ENCODE data around the gene TXNDC5. TPM values are rescaled to one million over a fixed set of nuclear protein-coding genes. Genes with fewer than 3 reads are reported as not detected.

Gene TXNDC5
- 32.9 TPM for total RNA-seq
- long read RNA-seq, transcript TXNDC5-201 (10 exons, 2,964 nt) = major isoform, 109 of 116 reads
- long read RNA-seq, partial matches to known transcripts = 0 of 116 reads
- long read RNA-seq, other reads (novel, unspliced or antisense) = 3 of 116 reads

- ATAC-seq = peak; percentile 91
- peak; percentile 92 for DNase-seq
- intact Hi-C loops (cut with micrococcal nuclease) = no loop called here
Measured at GRCh38 chr6:7910654-7911344, at the start of gene TXNDC5. TXNDC5 (minus strand) TSS chr6:7910788; CDS start chr6:7910776, 12 bp downstream.

DNA sequence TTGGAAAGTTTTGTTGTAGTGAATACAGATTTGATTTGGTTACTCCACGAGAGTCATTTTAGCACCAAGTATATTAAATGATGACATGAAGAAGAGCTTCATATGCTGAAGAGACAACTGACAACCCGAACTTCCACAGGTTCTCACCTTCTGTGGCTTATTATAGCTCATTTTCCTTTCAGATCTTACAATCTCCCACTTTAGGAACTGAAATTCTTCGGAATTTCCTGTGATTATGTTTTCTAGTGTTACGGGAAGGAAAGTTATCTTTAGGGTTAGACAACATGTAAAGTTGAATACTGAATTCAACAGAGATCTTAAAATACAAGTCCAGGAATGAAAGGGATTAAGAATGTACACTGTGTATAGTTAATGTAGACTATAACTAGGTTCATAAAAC lies 49.6 kb upstream of the TXNDC5 start:
- no peak for DNase-seq
- ATAC-seq = no peak
- intact Hi-C loops (cut with micrococcal nuclease) = no loop called here

- no peak for ATAC-seq
- DNase-seq = no peak
- intact Hi-C loops (cut with micrococcal nuclease) = no loop called here
Measured at GRCh38 chr6:7959453-7959852, 48.9 kb upstream of the TXNDC5 start.

GRCh38 chr6:7958464-7958863 lies 47.9 kb upstream of the TXNDC5 start:
- no peak for ATAC-seq
- intact Hi-C loops (cut with micrococcal nuclease) = no loop called here
- no peak for DNase-seq

DNA sequence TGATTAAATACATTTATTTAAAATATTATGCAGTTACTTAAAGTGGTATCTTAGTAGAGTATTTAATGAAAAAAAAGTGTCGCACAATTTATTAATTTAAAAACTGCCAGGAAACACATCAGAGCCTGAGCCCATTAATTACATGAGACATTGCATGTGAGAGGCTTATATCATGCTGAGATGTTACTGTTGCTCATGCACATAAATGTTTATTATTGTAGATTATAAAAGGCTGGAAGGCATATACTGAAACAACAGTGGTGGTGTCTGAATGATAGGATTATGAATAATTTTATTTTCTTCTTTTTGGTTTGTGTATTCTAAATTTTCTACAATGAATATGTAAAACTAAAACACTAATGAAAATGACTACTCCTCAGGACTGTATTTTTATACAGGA lies 45.7 kb upstream of the TXNDC5 start:
- no peak for DNase-seq
- intact Hi-C loops (cut with micrococcal nuclease) = no loop called here
- no peak for ATAC-seq

DNA sequence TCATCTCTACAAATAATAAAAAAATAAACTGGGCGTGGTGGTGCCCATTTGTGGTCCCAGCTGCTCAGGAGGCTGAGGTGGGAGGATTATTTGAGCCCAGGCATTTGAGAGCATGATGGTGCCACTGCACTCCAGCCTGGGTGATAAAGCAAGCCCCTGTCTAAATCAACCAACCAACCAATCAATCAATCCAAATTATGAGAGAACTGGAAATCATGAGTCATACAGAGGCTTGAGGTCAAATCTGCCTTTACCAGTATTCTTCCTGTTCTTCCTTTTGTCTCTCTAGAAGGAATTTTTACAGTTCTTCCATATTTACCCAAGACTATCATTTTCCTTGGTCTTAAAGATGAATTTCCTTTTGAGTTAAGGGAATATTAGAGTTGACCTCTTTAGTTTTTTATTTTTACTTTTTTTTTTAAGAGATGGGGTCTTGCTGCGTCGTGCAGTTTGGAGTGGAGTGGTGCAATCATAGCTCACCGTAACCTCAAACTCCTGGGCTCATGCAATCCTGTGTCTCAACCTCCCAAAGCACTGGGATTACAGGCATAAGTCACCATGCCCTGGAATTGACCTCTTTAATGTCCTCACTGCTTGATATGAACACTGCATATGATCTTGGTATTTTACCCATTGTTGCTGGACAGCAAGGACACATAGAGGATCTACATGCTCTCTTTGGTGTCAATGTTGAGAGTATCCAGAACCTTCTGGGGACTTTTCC lies 44.1 kb upstream of the TXNDC5 start:
- no peak for ATAC-seq
- intact Hi-C loops (cut with micrococcal nuclease) = no loop called here
- no peak for DNase-seq

GRCh38 chr6:7953753-7954152 lies 43.2 kb upstream of the TXNDC5 start:
- no peak for DNase-seq
- intact Hi-C loops (cut with micrococcal nuclease) = no loop called here
- ATAC-seq = no peak

DNA sequence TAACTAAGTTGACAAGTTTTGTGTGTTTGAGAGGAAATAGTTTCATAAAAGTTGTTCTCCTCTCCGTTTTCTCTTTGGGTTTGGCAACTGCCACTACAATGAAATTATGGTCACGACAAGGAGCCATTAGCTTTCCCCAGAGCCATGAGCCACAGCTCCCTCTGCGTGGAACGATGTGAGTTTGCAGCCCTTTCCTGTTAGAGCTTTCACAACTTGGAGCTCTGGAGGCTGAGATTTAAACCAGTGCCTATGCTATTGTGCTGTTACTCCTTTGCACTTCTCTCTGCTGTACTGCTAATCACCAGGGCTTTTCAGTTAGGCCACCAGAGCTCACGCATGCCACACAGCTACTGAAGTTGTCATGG lies 29.3 kb upstream of the TXNDC5 start:
- ATAC-seq (peak; percentile 65), DNase-seq (no peak)
- intact Hi-C loops (cut with micrococcal nuclease) = no loop called here

GRCh38 chr6:7939184-7939863 lies 28.7 kb upstream of the TXNDC5 start:
- peak; percentile 60 for ATAC-seq
- DNase-seq = no peak
- intact Hi-C loops (cut with micrococcal nuclease) = no loop called here

DNA sequence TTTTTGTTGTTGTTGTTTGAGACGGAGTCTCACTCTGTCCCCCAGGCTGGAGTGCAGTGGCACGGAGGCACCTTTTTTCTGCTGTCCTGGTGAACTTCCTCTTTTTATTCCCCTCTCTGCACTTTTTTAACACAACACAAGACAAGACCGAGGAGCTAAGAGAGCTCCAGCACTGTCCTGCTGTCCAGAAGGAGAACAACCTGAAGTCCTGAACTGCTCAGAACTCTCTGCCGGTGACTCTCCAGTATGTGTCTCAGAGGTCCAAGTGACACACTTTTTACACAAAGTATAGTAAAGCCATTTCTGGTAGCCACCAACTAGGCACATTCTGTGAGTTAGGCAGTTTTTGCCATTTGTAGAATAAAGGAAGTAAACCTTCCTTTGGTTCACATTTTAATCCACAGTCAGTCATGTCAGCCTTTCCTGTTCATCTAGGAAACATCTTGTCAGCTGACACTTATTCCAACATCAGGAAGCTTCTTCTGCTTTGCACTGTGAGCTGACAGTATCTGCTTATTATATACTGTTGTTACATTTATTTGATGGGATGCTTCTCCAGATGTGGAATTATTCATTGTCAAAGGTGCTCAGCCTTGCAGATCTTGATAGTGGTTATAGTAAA lies 28.1 kb upstream of the TXNDC5 start:
- intact Hi-C loops (cut with micrococcal nuclease) = no loop called here
- peak; percentile 36 for ATAC-seq
- DNase-seq = no peak

DNA sequence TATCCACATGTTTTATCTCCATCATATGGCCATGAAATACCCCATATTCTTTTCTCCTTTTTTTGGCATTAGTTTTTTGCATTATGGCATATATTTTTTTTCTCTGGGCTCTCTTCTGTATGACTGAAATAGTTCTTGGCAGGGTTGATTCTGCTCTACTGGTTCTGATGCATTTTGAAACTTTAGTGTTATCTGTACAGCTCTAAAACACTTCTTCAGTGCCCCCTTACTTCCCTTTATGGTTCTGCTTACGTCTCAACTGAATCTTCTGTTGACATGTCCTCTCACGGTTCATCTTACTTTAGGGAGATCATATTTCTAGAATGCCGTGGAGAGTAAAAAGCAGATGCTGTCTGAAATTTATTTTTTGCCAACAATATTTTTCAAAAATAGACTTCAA lies 23.2 kb upstream of the TXNDC5 start:
- ATAC-seq = no peak
- intact Hi-C loops (cut with micrococcal nuclease) = no loop called here
- no peak for DNase-seq

DNA sequence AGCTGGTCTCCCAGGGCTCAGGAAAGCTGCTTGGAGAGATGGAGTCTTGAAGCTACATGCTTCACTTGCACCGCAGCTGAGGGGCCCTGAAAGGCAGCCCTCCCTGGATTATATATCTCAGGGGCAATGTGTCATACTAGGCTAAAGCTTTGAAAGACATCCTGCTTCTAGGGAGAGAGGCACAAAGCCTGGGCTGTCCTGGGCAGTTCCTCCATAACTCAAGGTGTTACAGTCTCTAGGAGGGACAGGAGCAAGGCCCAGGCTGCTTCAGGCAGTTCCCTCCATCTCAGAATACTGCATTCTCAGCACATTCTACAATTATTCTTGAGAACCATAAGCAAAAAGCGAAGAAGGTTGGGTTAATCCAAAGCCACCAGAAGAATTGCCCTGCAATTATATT lies 22.0 kb upstream of the TXNDC5 start:
- intact Hi-C loops (cut with micrococcal nuclease) = no loop called here
- no peak for DNase-seq
- ATAC-seq = no peak

- ATAC-seq = no peak
Measured at GRCh38 chr6:7924867-7925266, 14.3 kb upstream of the TXNDC5 start.

DNA sequence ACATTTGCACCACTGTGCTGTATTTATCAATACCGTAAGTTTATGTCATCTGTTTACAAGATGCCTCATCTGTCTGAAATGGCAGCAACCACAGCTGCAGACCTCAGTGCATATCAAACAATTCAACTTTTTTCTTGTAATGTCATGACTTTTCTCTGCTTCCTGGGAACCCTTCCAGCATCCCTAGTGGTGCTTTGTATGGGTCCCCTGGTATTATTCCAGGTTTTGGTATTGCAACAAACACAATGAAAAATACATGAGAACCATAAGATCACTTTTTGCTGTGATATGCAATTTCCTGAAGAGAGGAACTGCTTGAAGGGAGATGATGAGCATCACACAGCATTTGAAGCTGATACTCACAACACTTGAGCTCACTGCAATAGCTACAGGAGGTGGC lies 12.0 kb upstream of the TXNDC5 start:
- no peak for ATAC-seq
- intact Hi-C loops (cut with micrococcal nuclease) = no loop called here

More at GRCh38 chr6:7924867-7925266, 14.3 kb upstream of the TXNDC5 start:
- no peak for DNase-seq
- intact Hi-C loops (cut with micrococcal nuclease) = no loop called here

GRCh38 chr6:7921632-7922092 lies 11.1 kb upstream of the TXNDC5 start:
- peak; percentile 85 for ATAC-seq
- intact Hi-C loops (cut with micrococcal nuclease) = no loop called here
- DNase-seq = no peak

More for the DNA sequence above, 12.0 kb upstream of the TXNDC5 start:
- DNase-seq = no peak

GRCh38 chr6:7921046-7921445 lies 10.5 kb upstream of the TXNDC5 start:
- no peak for ATAC-seq
- intact Hi-C loops (cut with micrococcal nuclease) = no loop called here
- DNase-seq = no peak

- intact Hi-C loops (cut with micrococcal nuclease) = no loop called here
- DNase-seq (no peak), ATAC-seq (no peak)
Measured at GRCh38 chr6:7920425-7920824, 9.8 kb upstream of the TXNDC5 start.

GRCh38 chr6:7919871-7920270 lies 9.3 kb upstream of the TXNDC5 start:
- ATAC-seq = no peak
- intact Hi-C loops (cut with micrococcal nuclease) = no loop called here
- DNase-seq = no peak

DNA sequence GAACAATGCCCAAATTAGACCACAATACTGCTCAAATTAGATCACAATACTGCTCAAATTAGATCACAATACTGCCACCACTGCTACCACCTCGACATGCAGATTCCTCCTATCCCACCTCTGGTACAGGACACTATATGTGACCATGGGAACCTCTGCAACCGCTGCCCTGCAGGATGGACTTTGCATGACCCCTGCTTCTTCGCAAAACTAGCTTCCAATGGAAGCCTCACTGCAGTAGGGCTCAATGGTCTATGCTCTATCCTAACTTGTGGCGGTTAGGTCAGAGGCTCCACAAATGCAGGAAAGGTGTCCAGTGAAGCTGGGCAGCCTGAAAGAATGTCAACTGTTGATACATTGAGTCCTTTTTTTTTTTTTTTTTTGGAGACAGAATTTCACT lies 7.8 kb upstream of the TXNDC5 start:
- no peak for ATAC-seq
- no peak for DNase-seq
- intact Hi-C loops (cut with micrococcal nuclease) = no loop called here

GRCh38 chr6:7917729-7918128 lies 7.1 kb upstream of the TXNDC5 start:
- intact Hi-C loops (cut with micrococcal nuclease) = no loop called here
- DNase-seq = no peak
- ATAC-seq = no peak
